Measurements from ENCODE around the gene PCBP3.

DNA sequence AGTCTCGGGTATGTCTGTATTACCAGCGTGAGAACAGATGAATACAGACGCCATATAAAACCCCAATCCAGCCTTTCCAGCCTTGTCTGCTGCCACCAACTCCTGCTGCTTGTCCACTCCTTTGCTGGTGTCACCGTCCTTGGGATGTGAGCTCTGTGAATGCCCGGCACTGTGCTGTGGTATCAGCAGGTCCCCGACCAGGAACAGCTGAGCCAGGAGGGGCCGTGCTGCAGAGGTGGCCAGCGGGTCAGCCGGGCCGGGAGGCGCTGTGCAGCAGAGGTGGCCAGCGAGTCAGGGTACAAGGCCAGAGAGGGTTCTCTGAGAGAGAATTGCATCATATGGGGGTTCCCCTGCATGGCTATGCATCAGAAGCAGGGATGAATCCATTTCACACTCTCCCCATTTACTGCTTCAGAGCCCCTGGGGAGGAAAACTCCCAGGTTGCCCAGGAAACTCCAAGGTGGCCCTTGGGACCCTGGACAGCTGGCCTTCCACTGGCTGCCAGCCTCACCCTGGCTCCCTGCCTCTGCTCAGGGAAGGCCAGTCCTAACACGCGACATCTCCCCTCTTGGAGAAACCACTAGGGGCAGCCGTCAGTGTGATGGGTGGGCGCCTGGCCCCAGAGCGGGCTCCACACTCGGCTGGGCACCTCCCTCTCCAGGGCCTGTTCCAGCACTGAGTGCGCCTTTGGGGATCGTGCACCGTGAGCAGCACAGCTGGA lies 215.7 kb downstream of the PCBP3 start:
- TF ChIP-seq, protein P1, sequence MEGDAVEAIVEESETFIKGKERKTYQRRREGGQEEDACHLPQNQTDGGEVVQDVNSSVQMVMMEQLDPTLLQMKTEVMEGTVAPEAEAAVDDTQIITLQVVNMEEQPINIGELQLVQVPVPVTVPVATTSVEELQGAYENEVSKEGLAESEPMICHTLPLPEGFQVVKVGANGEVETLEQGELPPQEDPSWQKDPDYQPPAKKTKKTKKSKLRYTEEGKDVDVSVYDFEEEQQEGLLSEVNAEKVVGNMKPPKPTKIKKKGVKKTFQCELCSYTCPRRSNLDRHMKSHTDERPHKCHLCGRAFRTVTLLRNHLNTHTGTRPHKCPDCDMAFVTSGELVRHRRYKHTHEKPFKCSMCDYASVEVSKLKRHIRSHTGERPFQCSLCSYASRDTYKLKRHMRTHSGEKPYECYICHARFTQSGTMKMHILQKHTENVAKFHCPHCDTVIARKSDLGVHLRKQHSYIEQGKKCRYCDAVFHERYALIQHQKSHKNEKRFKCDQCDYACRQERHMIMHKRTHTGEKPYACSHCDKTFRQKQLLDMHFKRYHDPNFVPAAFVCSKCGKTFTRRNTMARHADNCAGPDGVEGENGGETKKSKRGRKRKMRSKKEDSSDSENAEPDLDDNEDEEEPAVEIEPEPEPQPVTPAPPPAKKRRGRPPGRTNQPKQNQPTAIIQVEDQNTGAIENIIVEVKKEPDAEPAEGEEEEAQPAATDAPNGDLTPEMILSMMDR (IDR thresholded peaks at IDR 0.05; ENCODE audit: borderline replicate concordance, extremely low read depth, low read length, poor library complexity, severe bottlenecking) = no peak
- TF ChIP-seq EZH2 (IDR thresholded peaks at IDR 0.05; ENCODE audit: borderline replicate concordance, low read depth, low read length, severe bottlenecking) = no peak
